LNCaP clone FGC (cell line): ENCODE data around the gene NDRG3.

Experiments
- DNase-seq: peaks from one replicate; pipeline ENCODE4 v3.0.0-alpha.2; 2011; ENCODE audit warnings: low read depth
- H3K4me3 ChIP-seq: 2 replicates; pipeline ENCODE4 v1.5.1; 2011; ENCODE audit warnings: mild to moderate bottlenecking, low read depth, low read length, control low read depth
- CTCF ChIP-seq: IDR thresholded peaks from 2 replicates; pipeline ENCODE4 v1.5.1; 2012; ENCODE audit warnings: mild to moderate bottlenecking; ENCODE audit not compliant: control insufficient read depth, insufficient read depth; ENCODE audit errors: extremely low read depth

The NDRG3 gene

GRCh38 chr20:36605399-36606157 is 140.3 kb downstream of the NDRG3 start, which contains the start of gene RAB5IF:
Gene RAB5IF, plus strand, starts transcription at chr20:36605779. Its CDS starts 173 bp downstream, at chr20:36605952.
- TF ChIP-seq CTCF, result peak; percentile 99
- peak within 1 kb of the TSS; percentile 98 for H3K4me3 ChIP-seq
- peak; percentile 96 for DNase-seq

GRCh38 chr20:36604952-36605398 is 140.9 kb downstream of the NDRG3 start:
- DNase-seq, result no peak

More at GRCh38 chr20:36604952-36605398, 140.9 kb downstream of the NDRG3 start:
- peak overlapping the region; percentile 98 for H3K4me3 ChIP-seq
- TF ChIP-seq CTCF, result no peak
